ENCODE measurements around the gene FSTL4. TPM values are rescaled to one million over a fixed set of nuclear protein-coding genes. Genes with fewer than 3 reads are reported as not detected.

Gene FSTL4
- total and polyA plus RNA-seq, 2 of the 4 experiments (the other 2 are of a cell fraction), result 0.18 TPM; not detected in 1

DNA sequence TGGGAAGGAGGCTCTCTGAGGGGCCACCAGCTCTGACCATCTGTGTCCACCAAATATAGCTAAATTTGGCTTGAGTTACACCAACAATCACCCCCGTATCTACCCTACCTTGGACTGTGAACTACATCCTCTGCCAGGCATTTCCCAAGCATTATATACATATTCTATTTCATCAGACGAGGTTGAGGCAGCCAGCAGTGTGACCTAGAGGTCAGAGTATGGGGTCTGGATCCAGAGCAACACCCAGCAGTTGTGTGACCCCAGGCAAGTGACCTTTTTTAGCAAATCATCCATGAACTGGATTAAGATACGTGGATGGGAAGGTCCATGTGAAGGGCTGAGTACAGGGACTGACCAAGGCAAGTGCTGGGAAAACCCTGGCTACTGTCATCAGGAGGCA is 379.9 kb downstream of the FSTL4 start:
- no peak overlapping the region for H2AFZ ChIP-seq (replicated peaks; ENCODE audit: low read length, poor library complexity)
- H2AK9ac ChIP-seq (replicated peaks; ENCODE audit: low read depth, low read length, poor library complexity), result no peak overlapping the region
- no peak overlapping the region for H3K4ac ChIP-seq (ENCODE audit: low read depth, low read length)
- no peak for TF ChIP-seq MAZ (IDR thresholded peaks at IDR 0.05; ENCODE audit: borderline replicate concordance, low read depth, low read length)
- no peak for TF ChIP-seq CHD1 (IDR thresholded peaks at IDR 0.05; ENCODE audit: low read depth, low read length)
- no peak for TF ChIP-seq POLR2A (IDR thresholded peaks at IDR 0.05; ENCODE audit: low read depth, low read length)
- TF ChIP-seq RFX5 (IDR thresholded peaks at IDR 0.05; ENCODE audit: low read depth, low read length), result no peak
- H3K4me2 ChIP-seq (ENCODE audit: low read depth, low read length), result no peak overlapping the region
- no peaks in the 10 kb centered on the region for H3K9me3 ChIP-seq (ENCODE audit: control insufficient read depth, insufficient read depth, low read length)
- no peak overlapping the region for H3K18ac ChIP-seq (ENCODE audit: low read depth, low read length)
- BruUV-seq (replicated peaks), result no TSS peak
- dilution Hi-C loops (cut with HindIII; ENCODE audit: low sequenced_read_pairs, unreplicated experiment) (no loop called here), intact Hi-C loops (cut with micrococcal nuclease) (no loop called here), in situ Hi-C loops (cut with MboI; ENCODE audit: low sequenced_read_pairs) (no loop called here)
- H2AK5ac ChIP-seq (ENCODE audit: low read depth, low read length), result no peak overlapping the region
- no peak overlapping the region for H3K27ac ChIP-seq (ENCODE audit: insufficient read depth, low read length)
- ChIA-PET CTCF (no interaction called here), POLR2A (ENCODE audit: unreplicated experiment) (no interaction called here)
- H3K79me1 ChIP-seq (ENCODE audit: low read depth in 1 of 2, low read length in 2 of 2), result no peaks in the 10 kb centered on the region
- H3K4me1 ChIP-seq (ENCODE audit: control insufficient read depth, insufficient read depth, low read length), result peaks cover 4% of the 10 kb centered on the region; the same call in 1 of the 2 replicates
- no peak overlapping the region for H2BK15ac ChIP-seq (ENCODE audit: low read depth, low read length)
- no peak overlapping the region for H3K56ac ChIP-seq (ENCODE audit: extremely low read depth, insufficient read depth, low read length)
- DNase-seq, result no peak
- no peak for ATAC-seq (ENCODE audit: low read depth)
- H3K9ac ChIP-seq (ENCODE audit: low read depth, low read length), result no peak overlapping the region
- no peak overlapping the region for H3K4me3 ChIP-seq (ENCODE audit: insufficient read depth, low read depth, low read length)
- H4K91ac ChIP-seq (ENCODE audit: insufficient read depth, low read depth, low read length), result no peak overlapping the region
- H2BK120ac ChIP-seq (ENCODE audit: low read depth, low read length), result no peak overlapping the region
- 83% methylated on average over 1 of the region's 3 CpGs; no CpG with 5 or more reads in 1 of the 2 experiments for WGBS, 2 experiments (ENCODE audit: extremely low coverage in 2 of 2, insufficient read length in 1 of 2)
- H4K20me1 ChIP-seq (ENCODE audit: insufficient read depth, low read length), result no peaks in the 10 kb centered on the region
- 0 out of 2 replicates have a peak, but pooled peaks cover 2% of the 10 kb centered on the region for H3K27me3 ChIP-seq (ENCODE audit: control insufficient read depth, insufficient read depth, low read length)
- H4K5ac ChIP-seq (ENCODE audit: low read depth, low read length), result no peak overlapping the region
- no peak overlapping the region for H3K23ac ChIP-seq (ENCODE audit: low read depth, low read length)
- H3K14ac ChIP-seq (replicated peaks; ENCODE audit: low read depth, low read length), result no peak overlapping the region
- no peak overlapping the region for H2BK5ac ChIP-seq (ENCODE audit: low read depth, low read length, poor library complexity, severe bottlenecking)
- no peak overlapping the region for H4K8ac ChIP-seq (ENCODE audit: low read depth in 2 of 2, low read length in 2 of 2)
- no peaks in the 10 kb centered on the region for H3K36me3 ChIP-seq (ENCODE audit: control insufficient read depth, insufficient read depth, low read length)
- no peaks in the 10 kb centered on the region; the same call in 1 of the 2 replicates for H3K9me1 ChIP-seq (ENCODE audit: insufficient read depth, low read length)
- H2BK20ac ChIP-seq (ENCODE audit: low read depth, low read length), result no peak overlapping the region

Measured in IMR-90 (cell line).